SK-N-SH treated with all-trans-retinoic acid at 6 μM for 48 hours (cell line): ENCODE results near the gene KIAA0408.
"Not testable (repeated sequence)": the region's sequence is repeated elsewhere in the genome, so short reads cannot be mapped to it uniquely, and the experiment has no call there.

Experiments used
- ATAC-seq: fragments of 200-7000 bp; cut with Tn5 transposase; 3 replicates; pipeline ENCODE4 v1.9.1; 2020; ENCODE audit warnings: mild to moderate bottlenecking, moderate library complexity

The KIAA0408 gene

DNA sequence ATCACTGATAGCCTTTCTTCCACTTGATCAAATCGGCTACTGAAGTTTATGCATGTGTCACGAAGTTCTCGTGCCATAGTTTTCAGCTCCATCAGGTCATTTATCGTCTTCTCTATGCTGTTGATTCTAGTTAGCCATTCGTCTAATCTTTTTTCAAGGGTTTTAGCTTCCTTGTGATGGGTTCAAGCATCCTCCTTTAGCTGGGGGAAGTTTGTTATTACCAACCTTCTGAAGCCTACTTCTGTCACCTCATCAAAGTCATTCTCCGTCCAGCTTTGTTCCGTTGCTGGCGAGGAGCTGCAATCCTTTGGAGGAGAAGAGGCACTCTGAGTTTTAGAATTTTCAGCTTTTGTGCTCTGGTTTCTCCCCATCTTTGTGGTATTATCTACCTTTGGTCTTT, 47.2 kb downstream of the KIAA0408 start:
- ATAC-seq: not testable (repeated sequence)
